ENCODE measurements around the gene UBN2. TPM values are rescaled to one million over a fixed set of nuclear protein-coding genes. Genes with fewer than 3 reads are reported as not detected.

Gene UBN2
- total RNA-seq, 2 donors from 2014 or later: 15.4 to 17.8 TPM

DNA sequence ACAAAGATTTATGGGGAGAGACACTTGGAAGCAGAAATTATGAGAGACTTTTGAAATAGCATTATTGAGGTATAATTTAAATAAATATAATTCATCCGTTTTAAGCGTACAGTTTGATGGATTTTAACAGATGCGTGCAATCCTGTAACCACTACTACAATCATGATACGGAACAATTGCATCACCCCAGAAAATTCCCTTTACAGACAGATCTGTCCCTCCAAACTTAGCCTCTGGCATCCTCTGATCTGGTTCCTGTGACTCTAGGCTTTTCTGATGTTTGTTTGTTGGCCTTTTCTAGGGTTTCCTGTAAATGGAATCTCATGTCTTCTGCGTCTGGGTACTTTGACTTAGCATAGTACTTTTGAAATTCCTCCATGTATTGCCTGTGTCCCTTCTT lies 15.5 kb downstream of the UBN2 start:
- Mint-ChIP-seq H3K4me3 (no peak overlapping the region), H3K27ac (no peak overlapping the region), H3K4me1 (peaks cover 18% of the 10 kb centered on the region), H3K27me3 (no peaks in the 10 kb centered on the region), H3K36me3 (ENCODE audit: low read depth) (peaks cover 14% of the 10 kb centered on the region)
- DNase-seq (no peak), ATAC-seq (no peak)
- H3K9me3 ChIP-seq (ENCODE audit: control insufficient read depth, low read length, poor library complexity, severe bottlenecking): no peaks in the 10 kb centered on the region

DNA sequence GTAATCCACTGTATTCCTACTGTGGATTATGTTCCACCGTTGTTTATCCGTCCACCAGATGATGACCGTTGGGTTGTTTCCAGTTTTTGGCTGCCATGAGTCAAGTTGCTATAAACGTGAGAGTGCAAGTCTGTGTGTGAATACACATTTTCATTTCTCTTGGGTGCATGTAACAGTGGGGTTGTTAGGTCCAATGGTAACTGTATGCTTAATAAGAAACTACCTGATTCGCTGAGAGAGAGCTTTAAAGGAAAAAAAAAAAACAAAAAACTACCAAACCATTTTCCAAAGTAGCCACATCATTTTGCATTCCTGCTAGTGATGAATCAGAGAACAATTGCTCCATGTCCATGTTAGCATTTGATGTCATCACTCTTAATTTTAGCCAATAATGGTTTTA lies 15.9 kb downstream of the UBN2 start:
- ATAC-seq: no peak
- H3K4me1 Mint-ChIP-seq: peaks cover 18% of the 10 kb centered on the region
- H3K27ac Mint-ChIP-seq: no peak overlapping the region
- no peaks in the 10 kb centered on the region for H3K9me3 ChIP-seq (ENCODE audit: control insufficient read depth, low read length, poor library complexity, severe bottlenecking)
- peaks cover 14% of the 10 kb centered on the region for H3K36me3 Mint-ChIP-seq (ENCODE audit: low read depth)
- H3K4me3 Mint-ChIP-seq: no peak overlapping the region
- no peaks in the 10 kb centered on the region for H3K27me3 Mint-ChIP-seq
- no peak for DNase-seq

DNA sequence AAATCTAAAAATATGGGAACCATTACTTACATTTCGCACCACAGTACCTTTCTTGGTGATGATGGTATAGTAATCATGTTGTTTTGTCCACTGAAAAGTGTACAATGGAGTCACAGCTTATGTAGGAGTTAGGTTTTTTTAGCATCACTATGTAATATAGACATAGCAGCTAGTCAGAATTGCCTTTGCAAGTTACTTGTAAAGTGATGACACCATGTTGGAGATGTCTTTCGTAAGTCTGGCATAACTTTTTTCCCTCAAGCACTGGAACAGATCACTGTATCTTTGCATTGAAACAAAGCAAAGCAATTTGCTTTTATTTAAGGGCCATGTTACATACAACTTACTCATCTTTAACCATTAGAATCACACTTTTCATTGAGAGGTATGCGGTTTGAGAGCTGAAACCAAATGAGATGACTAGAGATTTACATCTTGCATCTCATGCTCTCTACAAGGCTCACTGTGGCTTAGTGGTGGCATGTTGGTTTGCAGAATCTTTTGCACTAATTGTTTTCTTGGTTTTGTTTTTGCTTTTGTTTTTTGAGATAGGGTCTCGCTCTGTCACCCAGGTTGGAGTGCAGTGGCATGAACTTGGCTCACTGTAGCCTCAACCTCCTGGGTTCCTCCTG lies 18.3 kb downstream of the UBN2 start:
- ATAC-seq (no peak), DNase-seq (no peak)
- no peak overlapping the region for H3K27ac Mint-ChIP-seq
- H3K36me3 Mint-ChIP-seq (ENCODE audit: low read depth): peaks cover 7% of the 10 kb centered on the region
- no peak overlapping the region for H3K4me3 Mint-ChIP-seq
- no peaks in the 10 kb centered on the region for H3K9me3 ChIP-seq (ENCODE audit: control insufficient read depth, low read length, poor library complexity, severe bottlenecking)
- peaks cover 18% of the 10 kb centered on the region for H3K4me1 Mint-ChIP-seq
- H3K27me3 Mint-ChIP-seq: no peaks in the 10 kb centered on the region

DNA sequence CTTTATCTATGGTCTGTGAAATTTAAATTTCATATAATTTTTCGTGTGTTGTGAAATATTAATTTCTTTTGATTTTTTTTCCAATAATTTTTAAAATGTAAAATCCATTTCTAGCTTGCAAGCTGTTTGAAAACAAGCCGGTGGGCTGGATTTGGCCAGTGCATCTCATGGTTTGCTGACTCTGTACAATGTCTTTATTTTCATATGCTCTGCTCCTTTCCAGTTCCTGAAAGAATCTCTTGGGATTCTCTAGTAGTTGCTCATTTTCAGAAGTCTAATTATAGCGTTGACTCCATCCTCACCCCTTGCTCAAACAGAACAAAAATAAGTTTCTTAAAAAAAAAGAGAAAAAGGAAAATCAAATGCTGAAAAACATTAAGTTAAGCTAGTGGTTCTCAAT lies 21.4 kb downstream of the UBN2 start:
- no peak overlapping the region for H3K27ac Mint-ChIP-seq
- H3K4me3 Mint-ChIP-seq: no peak overlapping the region
- peaks cover 6% of the 10 kb centered on the region for H3K4me1 Mint-ChIP-seq
- no peak for DNase-seq
- H3K9me3 ChIP-seq (ENCODE audit: control insufficient read depth, low read length, poor library complexity, severe bottlenecking): no peaks in the 10 kb centered on the region
- peaks cover 2% of the 10 kb centered on the region for H3K36me3 Mint-ChIP-seq (ENCODE audit: low read depth)
- H3K27me3 Mint-ChIP-seq: no peaks in the 10 kb centered on the region
- no peak for ATAC-seq

DNA sequence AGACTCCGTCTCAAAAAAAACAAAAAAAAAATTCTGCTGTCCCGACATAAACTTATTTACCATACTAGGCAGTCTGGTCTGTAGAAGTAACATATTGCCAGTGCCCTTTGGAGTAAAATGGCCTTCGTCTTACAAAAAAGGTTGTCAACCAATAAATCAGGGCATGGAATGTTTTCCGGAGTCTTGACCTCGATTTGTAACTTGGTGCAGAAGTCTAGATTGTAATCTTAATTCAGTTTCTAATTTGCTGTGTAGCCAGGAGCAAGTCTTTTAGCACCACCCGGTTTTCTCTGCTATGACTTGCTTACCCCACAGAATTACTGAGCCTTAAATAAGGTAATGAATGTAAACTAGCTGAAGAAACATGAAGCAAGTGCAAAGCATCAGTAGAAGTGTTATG lies 23.2 kb downstream of the UBN2 start:
- no peaks in the 10 kb centered on the region for H3K9me3 ChIP-seq (ENCODE audit: control insufficient read depth, low read length, poor library complexity, severe bottlenecking)
- no peak for ATAC-seq
- H3K4me3 Mint-ChIP-seq: no peak overlapping the region
- H3K4me1 Mint-ChIP-seq: no peaks in the 10 kb centered on the region
- H3K27me3 Mint-ChIP-seq: no peaks in the 10 kb centered on the region
- no peak for DNase-seq
- no peak overlapping the region for H3K27ac Mint-ChIP-seq
- H3K36me3 Mint-ChIP-seq (ENCODE audit: low read depth): peaks cover 2% of the 10 kb centered on the region

DNA sequence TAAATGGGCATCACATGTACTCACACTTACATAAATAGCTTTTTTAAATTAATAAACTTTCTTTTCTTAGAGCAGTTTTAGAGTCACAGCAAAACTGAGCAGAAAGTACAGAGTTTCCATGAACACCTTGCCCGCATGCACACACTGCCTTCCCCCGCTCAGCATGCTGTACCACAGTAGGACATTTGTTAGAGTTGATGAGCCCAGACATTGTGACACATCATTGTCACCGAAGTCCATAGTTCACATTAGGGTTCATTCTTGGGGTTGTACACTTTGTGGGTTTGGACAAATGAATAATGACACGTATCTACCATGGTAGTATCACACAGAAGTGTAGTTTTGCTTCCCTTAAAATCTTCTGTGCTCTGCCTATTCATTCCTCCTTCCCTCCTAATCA lies 23.7 kb downstream of the UBN2 start:
- no peak for ATAC-seq
- no peak overlapping the region for H3K27ac Mint-ChIP-seq
- no peaks in the 10 kb centered on the region for H3K27me3 Mint-ChIP-seq
- no peaks in the 10 kb centered on the region for H3K9me3 ChIP-seq (ENCODE audit: control insufficient read depth, low read length, poor library complexity, severe bottlenecking)
- H3K4me3 Mint-ChIP-seq: no peak overlapping the region
- peaks cover 2% of the 10 kb centered on the region for H3K36me3 Mint-ChIP-seq (ENCODE audit: low read depth)
- no peak for DNase-seq
- no peaks in the 10 kb centered on the region for H3K4me1 Mint-ChIP-seq

DNA sequence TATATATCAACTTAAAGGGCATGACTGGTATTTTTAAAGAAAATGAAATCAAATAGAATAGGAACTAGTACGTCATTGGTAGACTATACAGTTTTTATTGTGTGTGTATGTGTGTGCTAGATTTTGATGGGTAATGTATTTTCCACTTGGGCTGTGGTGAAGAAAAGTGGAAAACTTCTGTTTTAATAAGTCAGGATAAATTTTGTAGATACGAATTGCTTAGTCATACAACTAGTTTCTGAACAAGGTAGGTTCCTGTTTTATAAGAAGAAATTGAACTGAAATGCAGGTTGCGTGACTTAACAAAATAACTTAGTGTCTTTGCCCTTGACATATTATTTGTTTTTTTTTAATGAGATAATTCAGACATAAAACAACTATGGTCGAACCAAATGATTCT lies 24.3 kb downstream of the UBN2 start:
- H3K4me1 Mint-ChIP-seq: no peaks in the 10 kb centered on the region
- H3K27me3 Mint-ChIP-seq: no peaks in the 10 kb centered on the region
- H3K9me3 ChIP-seq (ENCODE audit: control insufficient read depth, low read length, poor library complexity, severe bottlenecking): no peaks in the 10 kb centered on the region
- no peak overlapping the region for H3K27ac Mint-ChIP-seq
- ATAC-seq (no peak), DNase-seq (no peak)
- H3K36me3 Mint-ChIP-seq (ENCODE audit: low read depth): peaks cover 2% of the 10 kb centered on the region
- no peak overlapping the region for H3K4me3 Mint-ChIP-seq

DNA sequence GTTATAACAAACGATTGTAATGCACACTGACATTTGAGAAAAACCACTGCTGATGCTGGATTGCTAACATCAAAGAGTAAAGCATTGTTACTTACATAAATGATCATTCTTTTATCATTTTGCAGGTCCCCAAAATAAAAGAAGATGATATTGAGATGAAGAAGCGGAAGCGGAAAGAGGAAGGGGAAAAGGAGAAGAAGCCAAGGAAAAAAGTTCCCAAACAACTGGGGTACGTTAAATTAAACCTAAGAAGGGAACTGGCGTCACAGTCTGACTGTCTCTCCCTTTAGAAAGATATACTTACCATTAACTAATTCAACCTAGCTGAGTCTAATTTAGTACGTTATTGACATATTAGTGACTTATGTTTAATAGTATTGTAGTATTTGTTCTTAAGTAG lies 28.1 kb downstream of the UBN2 start:
- Mint-ChIP-seq H3K4me1 (no peaks in the 10 kb centered on the region), H3K27ac (no peak overlapping the region), H3K36me3 (ENCODE audit: low read depth) (peaks cover 7% of the 10 kb centered on the region), H3K4me3 (no peak overlapping the region), H3K27me3 (no peaks in the 10 kb centered on the region)
- no peak for DNase-seq
- ATAC-seq: no peak
- H3K9me3 ChIP-seq (ENCODE audit: control insufficient read depth, low read length, poor library complexity, severe bottlenecking): no peaks in the 10 kb centered on the region

DNA sequence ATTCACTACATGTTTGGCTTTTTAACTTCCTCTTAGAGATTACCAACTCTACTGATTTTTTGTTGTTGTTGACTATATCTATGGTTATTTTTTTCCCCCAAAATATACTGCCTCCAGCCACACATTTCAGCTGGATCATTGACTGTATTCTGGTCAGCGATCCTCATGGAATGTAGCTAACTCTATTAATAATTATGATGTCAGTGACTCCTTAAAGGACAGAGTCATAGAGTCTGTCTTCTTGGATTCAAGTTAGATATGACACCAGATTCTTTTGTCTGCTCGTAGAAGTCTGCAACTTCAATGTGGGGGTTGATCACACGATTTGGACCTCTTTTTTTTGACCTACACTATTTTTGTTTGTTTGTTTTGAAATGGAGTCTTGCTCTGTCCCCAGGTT lies 33.2 kb downstream of the UBN2 start:
- Mint-ChIP-seq H3K27me3 (no peaks in the 10 kb centered on the region), H3K36me3 (ENCODE audit: low read depth) (peaks cover 14% of the 10 kb centered on the region), H3K4me1 (peaks cover 2% of the 10 kb centered on the region), H3K27ac (no peak overlapping the region), H3K4me3 (no peak overlapping the region)
- no peaks in the 10 kb centered on the region for H3K9me3 ChIP-seq (ENCODE audit: control insufficient read depth, low read length, poor library complexity, severe bottlenecking)
- DNase-seq (no peak), ATAC-seq (no peak)

DNA sequence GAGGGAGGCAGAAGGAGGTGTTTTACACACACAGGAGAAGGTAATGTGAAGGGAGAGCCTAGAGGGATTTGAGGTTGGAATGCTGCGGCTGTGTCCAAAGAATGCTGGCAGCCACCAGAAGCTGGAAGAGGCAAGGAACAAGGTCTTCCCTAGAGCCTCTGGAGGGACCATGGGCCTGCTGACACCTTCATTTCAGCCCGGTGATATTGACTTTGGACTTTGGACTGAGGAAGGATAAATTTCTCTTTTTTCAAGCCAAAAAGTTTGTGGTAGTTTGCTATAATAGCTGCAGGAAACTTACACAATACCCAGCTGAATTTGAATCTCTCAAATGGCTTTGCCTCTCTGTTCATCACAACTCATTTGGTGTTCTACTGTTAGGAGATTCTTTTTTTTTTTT lies 34.6 kb downstream of the UBN2 start:
- no peak overlapping the region for H3K4me3 Mint-ChIP-seq
- no peaks in the 10 kb centered on the region for H3K27me3 Mint-ChIP-seq
- no peak for ATAC-seq
- peaks cover 2% of the 10 kb centered on the region for H3K4me1 Mint-ChIP-seq
- DNase-seq: no peak
- H3K9me3 ChIP-seq (ENCODE audit: control insufficient read depth, low read length, poor library complexity, severe bottlenecking): no peaks in the 10 kb centered on the region
- no peak overlapping the region for H3K27ac Mint-ChIP-seq
- H3K36me3 Mint-ChIP-seq (ENCODE audit: low read depth): peaks cover 14% of the 10 kb centered on the region

DNA sequence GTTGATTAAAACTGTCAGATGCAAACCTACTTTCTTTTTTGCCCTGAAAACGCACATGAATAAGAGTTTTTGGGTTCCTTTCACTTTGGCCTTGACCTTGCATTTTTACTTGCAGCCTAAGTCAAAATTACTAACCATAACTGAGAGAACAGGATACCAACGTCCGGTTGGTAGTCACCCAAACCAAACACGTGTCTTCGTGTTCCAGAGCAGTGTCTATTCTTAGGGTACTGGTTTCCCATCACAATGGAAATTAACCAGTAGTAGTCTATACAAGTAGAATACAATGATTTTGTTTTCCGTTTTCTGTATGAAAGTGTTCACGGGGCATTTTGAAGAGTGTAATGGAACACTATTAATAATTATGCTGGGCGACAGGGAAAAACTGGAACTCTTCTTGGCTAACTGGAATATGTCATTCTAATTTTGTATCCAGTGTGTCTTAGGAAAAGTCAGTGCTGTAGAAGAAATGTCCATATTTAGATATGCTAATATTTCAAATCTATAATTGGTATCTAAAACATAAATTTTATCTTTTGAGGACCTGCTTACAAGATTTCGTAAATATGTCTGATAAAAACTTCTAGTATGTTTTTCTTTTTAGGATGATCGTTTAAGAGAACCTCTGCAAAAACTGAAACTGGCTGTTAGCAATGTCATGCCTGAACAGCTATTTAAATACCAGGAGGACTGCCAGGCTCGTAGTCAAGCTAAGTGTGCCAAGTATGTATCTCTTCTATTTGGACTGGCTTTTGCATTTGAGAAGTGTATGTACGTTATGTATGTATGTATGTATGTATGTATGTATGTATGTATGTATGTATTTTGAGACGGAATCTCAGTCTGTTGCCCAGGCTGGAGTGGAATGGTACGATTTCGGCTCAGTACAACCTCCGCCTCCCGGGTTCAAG lies 40.9 kb downstream of the UBN2 start:
- H3K9me3 ChIP-seq (ENCODE audit: control insufficient read depth, low read length, poor library complexity, severe bottlenecking): no peaks in the 10 kb centered on the region
- ATAC-seq (no peak), DNase-seq (no peak)
- Mint-ChIP-seq H3K36me3 (ENCODE audit: low read depth) (peaks cover 12% of the 10 kb centered on the region), H3K4me3 (no peak overlapping the region), H3K27me3 (no peaks in the 10 kb centered on the region), H3K27ac (no peak overlapping the region), H3K4me1 (no peaks in the 10 kb centered on the region)

DNA sequence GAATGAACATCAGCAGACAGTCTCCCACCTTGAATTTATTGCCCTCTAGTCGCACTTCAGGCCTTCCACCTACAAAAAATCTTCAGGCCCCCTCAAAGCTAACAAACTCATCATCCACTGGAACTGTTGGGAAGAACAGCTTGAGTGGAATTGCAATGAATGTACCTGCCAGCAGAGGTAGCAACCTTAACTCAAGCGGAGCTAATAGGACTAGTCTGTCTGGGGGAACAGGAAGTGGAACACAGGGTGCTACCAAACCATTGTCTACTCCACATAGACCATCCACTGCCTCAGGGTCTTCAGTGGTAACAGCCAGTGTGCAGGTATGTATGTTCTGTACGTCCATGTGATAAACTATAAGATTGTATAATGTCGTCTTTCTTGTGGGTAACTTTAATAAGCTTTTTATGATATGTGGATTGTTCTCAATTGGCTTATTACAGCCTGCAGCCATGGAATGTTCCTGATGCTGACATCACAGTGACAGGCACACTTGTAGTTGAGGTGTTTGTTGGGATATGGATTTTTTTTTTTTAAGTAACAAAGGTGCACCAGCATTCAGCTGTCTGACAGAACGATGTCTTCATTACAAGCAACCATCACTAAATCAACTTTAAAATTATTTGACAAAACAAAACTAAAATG lies 53.3 kb downstream of the UBN2 start:
- H3K4me1 Mint-ChIP-seq: no peaks in the 10 kb centered on the region
- ATAC-seq: no peak
- no peaks in the 10 kb centered on the region for H3K9me3 ChIP-seq (ENCODE audit: control insufficient read depth, low read length, poor library complexity, severe bottlenecking)
- DNase-seq: no peak
- peaks cover 24% of the 10 kb centered on the region for H3K36me3 Mint-ChIP-seq (ENCODE audit: low read depth)
- H3K4me3 Mint-ChIP-seq: no peak overlapping the region
- no peaks in the 10 kb centered on the region for H3K27me3 Mint-ChIP-seq
- no peak overlapping the region for H3K27ac Mint-ChIP-seq

DNA sequence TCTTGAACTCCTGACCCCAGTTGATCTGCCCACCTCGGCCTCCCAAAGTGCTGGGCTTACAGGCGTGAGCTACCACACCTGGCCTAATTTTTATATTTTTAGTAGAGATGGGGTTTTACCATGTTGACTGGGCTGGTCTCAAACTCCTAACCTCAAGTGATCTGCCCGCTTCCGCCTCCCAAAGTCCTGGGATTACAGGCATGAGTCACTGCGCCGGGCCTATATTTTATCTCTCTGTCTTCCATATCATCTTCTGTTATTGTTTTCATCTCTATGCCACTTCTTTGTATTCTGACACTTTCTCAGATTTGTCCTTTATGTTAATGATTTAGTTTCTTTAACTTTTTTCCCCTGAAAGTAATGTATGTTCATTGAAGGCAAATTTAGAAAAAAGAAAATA lies 55.1 kb downstream of the UBN2 start:
- DNase-seq (no peak), ATAC-seq (no peak)
- Mint-ChIP-seq H3K36me3 (ENCODE audit: low read depth) (peaks cover 20% of the 10 kb centered on the region), H3K27me3 (no peaks in the 10 kb centered on the region), H3K4me3 (no peak overlapping the region), H3K4me1 (peaks cover 2% of the 10 kb centered on the region), H3K27ac (no peak overlapping the region)
- no peaks in the 10 kb centered on the region for H3K9me3 ChIP-seq (ENCODE audit: control insufficient read depth, low read length, poor library complexity, severe bottlenecking)

Data from T-helper 17 cell (primary cell).